HepG2 (cell line): Measurements from ENCODE around the gene CDR2L. TPM values are rescaled to one million over a fixed set of nuclear protein-coding genes. Genes with fewer than 3 reads are reported as not detected.

Experiments
- ATF6 ChIP-seq: sonication (generic); formaldehyde crosslinking; conservative IDR thresholded peaks from 2 replicates; pipeline ENCODE4 v1.4.0; 2020; ENCODE audit warnings: missing genetic modification reagents
- ETV6 ChIP-seq: sonication (generic); formaldehyde crosslinking; conservative IDR thresholded peaks from 2 replicates; pipeline ENCODE4 v1.4.0; 2020; ENCODE audit warnings: missing genetic modification reagents
- HES4 ChIP-seq: sonication (generic); formaldehyde crosslinking; IDR thresholded peaks from 2 replicates; pipeline ENCODE4 v1.9.0; 2021; ENCODE audit warnings: mild to moderate bottlenecking, missing genetic modification reagents, borderline replicate concordance
- JARID2 ChIP-seq: sonication (generic); formaldehyde crosslinking; IDR thresholded peaks from 2 replicates; pipeline ENCODE4 v1.8.1; 2023; ENCODE audit warnings: missing genetic modification reagents, inconsistent platforms; ENCODE audit not compliant: insufficient replicate concordance
- MTF2 ChIP-seq: sonication (generic); formaldehyde crosslinking; IDR thresholded peaks from 2 replicates; pipeline ENCODE4 v1.5.0; 2020; ENCODE audit warnings: missing genetic modification reagents, borderline replicate concordance
- NAIF1 ChIP-seq: sonication (generic); formaldehyde crosslinking; IDR thresholded peaks from 2 replicates; pipeline ENCODE4 v1.5.0; 2020; ENCODE audit warnings: mild to moderate bottlenecking, missing genetic modification reagents, borderline replicate concordance
- NFE2L1 ChIP-seq: sonication (generic); formaldehyde crosslinking; IDR thresholded peaks from 2 replicates; pipeline ENCODE4 v1.4.0; 2020; ENCODE audit warnings: missing genetic modification reagents, mild to moderate bottlenecking, borderline replicate concordance
- NR1H2 ChIP-seq: sonication (generic); formaldehyde crosslinking; IDR thresholded peaks from 2 replicates; pipeline ENCODE4 v1.8.1; 2022; ENCODE audit warnings: low read depth, missing genetic modification reagents, borderline replicate concordance
- PBX2 ChIP-seq: IDR thresholded peaks from 2 replicates; pipeline ENCODE4 v1.6.1; 2016; ENCODE audit warnings: control low read depth
- PHF20 ChIP-seq: sonication (generic); formaldehyde crosslinking; IDR thresholded peaks from 2 replicates; pipeline ENCODE4 v1.5.0; 2020; ENCODE audit warnings: mild to moderate bottlenecking, missing genetic modification reagents
- RAD21 ChIP-seq: fragments of 450-650 bp; formaldehyde crosslinking; IDR thresholded peaks from 2 replicates; pipeline ENCODE4 v1.5.0; 2020; ENCODE audit warnings: mild to moderate bottlenecking
- SMYD3 ChIP-seq: sonication (generic); formaldehyde crosslinking; IDR thresholded peaks from 2 replicates; pipeline ENCODE4 v1.8.1; 2023; ENCODE audit warnings: mild to moderate bottlenecking, missing genetic modification reagents
- SP140L ChIP-seq: sonication (generic); formaldehyde crosslinking; IDR thresholded peaks from 2 replicates; pipeline ENCODE4 v1.4.0; 2020; ENCODE audit warnings: missing genetic modification reagents, borderline replicate concordance
- TAF15 ChIP-seq: fragments of 200-400 bp; formaldehyde crosslinking; IDR thresholded peaks from one replicate; pipeline ENCODE4 v1.6.1; 2018; ENCODE audit warnings: mild to moderate bottlenecking, low read depth, low read length; ENCODE audit not compliant: poor library complexity, severe bottlenecking
- ZBTB44 ChIP-seq: sonication (generic); formaldehyde crosslinking; IDR thresholded peaks from 2 replicates; pipeline ENCODE4 v1.4.0; 2020; ENCODE audit warnings: missing genetic modification reagents
- ZBTB49 ChIP-seq: sonication (generic); formaldehyde crosslinking; IDR thresholded peaks from 2 replicates; pipeline ENCODE4 v1.4.0; 2020; ENCODE audit warnings: missing genetic modification reagents, borderline replicate concordance
- ZNF335 ChIP-seq: sonication (generic); formaldehyde crosslinking; IDR thresholded peaks from 2 replicates; pipeline ENCODE4 v1.4.0; 2020; ENCODE audit warnings: missing genetic modification reagents
- ZNF414 ChIP-seq: sonication (generic); formaldehyde crosslinking; IDR thresholded peaks from 2 replicates; pipeline ENCODE4 v1.5.0; 2020; ENCODE audit warnings: missing genetic modification reagents
- ZNF530 ChIP-seq: sonication (generic); formaldehyde crosslinking; IDR thresholded peaks from 2 replicates; pipeline ENCODE4 v1.5.0; 2020; ENCODE audit warnings: low read depth, mild to moderate bottlenecking, missing genetic modification reagents
- ZNF780A ChIP-seq: sonication (generic); formaldehyde crosslinking; IDR thresholded peaks from 2 replicates; pipeline ENCODE4 v1.8.0; 2022; ENCODE audit warnings: mild to moderate bottlenecking, missing genetic modification reagents, moderate library complexity
- ZSCAN25 ChIP-seq: sonication (generic); formaldehyde crosslinking; IDR thresholded peaks from 2 replicates; pipeline ENCODE4 v1.8.0; 2022; ENCODE audit warnings: mild to moderate bottlenecking, missing genetic modification reagents
- polyA plus RNA-seq, 8 experiments: library from polyadenylated mRNA; depleted of rRNA in 3 of 8; stranded (reverse) in 7 of 8; unstranded in 1 of 8; fragments of >200 nt; fragmentation: Illumina TruSeq in 4 of 8; extraction: Trizol in 4 of 8; gene quantifications; 2 replicates each; pipeline versions ENCODE4 v1.2.1 to v1.2.3, GENCODE V29; 2011 to 2016; ENCODE audit warnings: low read depth in 4 of 8, missing spikeins in 1 of 8, mixed read lengths in 1 of 8; ENCODE audit not compliant: insufficient read depth in 1 of 8
- total RNA-seq, 5 experiments: library from RNA; depleted of rRNA; stranded (reverse); fragments of >200 nt; fragmentation: Illumina TruSeq; extraction: Trizol; gene quantifications; 2 replicates each; pipeline ENCODE4 v1.2.3, GENCODE V29; 2016; ENCODE audit warnings: low read depth in 1 of 5

Gene CDR2L
- total and polyA plus RNA-seq, 2 of the 13 experiments (the other 11 are each of a cell fraction or from before 2014, with no cell fraction given): 1.9 to 2.1 TPM

- TF ChIP-seq ZNF414 (CRISPR knock-in tag) (peak; percentile 91), NAIF1 (CRISPR knock-in tag) (peak; percentile 94), SP140L (CRISPR knock-in tag) (no peak), ZNF335 (CRISPR knock-in tag) (peak; percentile 85; the same call in 1 of the 2 replicates), ZBTB49 (CRISPR knock-in tag) (no peak), ZNF780A (CRISPR knock-in tag) (no peak; the same call in 1 of the 2 replicates), HES4 (CRISPR knock-in tag) (peak; percentile 56; the same call in 1 of the 2 replicates), ATF6 (CRISPR knock-in tag) (peak; percentile 95; the same call in 1 of the 2 replicates), SMYD3 (CRISPR knock-in tag) (no peak; the same call in 1 of the 2 replicates), JARID2 (CRISPR knock-in tag) (no peak), ZBTB44 (no peak; the same call in 1 of the 2 replicates), PHF20 (CRISPR knock-in tag) (peak; percentile 78; the same call in 1 of the 2 replicates), PBX2 (CRISPR knock-in tag) (no peak), NFE2L1 (no peak), NR1H2 (CRISPR knock-in tag) (0 out of 2 replicates have a peak, but pooled peaks have one; percentile 16), ETV6 (CRISPR knock-in tag) (peak; percentile 57; the same call in 1 of the 2 replicates), MTF2 (CRISPR knock-in tag) (peak; percentile 91; the same call in 1 of the 2 replicates), RAD21 (CRISPR knock-in tag) (peak; percentile 71), TAF15 (peak; percentile 77), ZNF530 (CRISPR knock-in tag) (no peak), ZSCAN25 (CRISPR knock-in tag) (0 out of 2 replicates have a peak, but pooled peaks have one; percentile 85)
Measured at GRCh38 chr17:74981979-74982662, 5.3 kb upstream of the CDR2L start (continued).
